Osteocyte (in vitro differentiated cells): ENCODE data around the gene ACTN1. TPM values are rescaled to one million over a fixed set of nuclear protein-coding genes. Genes with fewer than 3 reads are reported as not detected.

Source experiments
- DNase-seq: peaks from one replicate; pipeline ENCODE4 v3.0.0; 2021; ENCODE audit warnings: mixed read lengths; ENCODE audit not compliant: unreplicated experiment; ENCODE audit errors: extremely low spot score
- H3K27ac Mint-ChIP-seq: one replicate; pipeline ENCODE4 v1.8.0; 2021; ENCODE audit warnings: mild to moderate bottlenecking, mixed read lengths; ENCODE audit not compliant: unreplicated experiment
- H3K27me3 Mint-ChIP-seq: one replicate; pipeline ENCODE4 v1.8.0; 2021; ENCODE audit warnings: mixed read lengths; ENCODE audit not compliant: unreplicated experiment
- H3K36me3 Mint-ChIP-seq: one replicate; pipeline ENCODE4 v1.8.0; 2021; ENCODE audit warnings: mixed read lengths; ENCODE audit not compliant: unreplicated experiment
- H3K4me1 Mint-ChIP-seq: one replicate; pipeline ENCODE4 v1.8.0; 2021; ENCODE audit warnings: mixed read lengths; ENCODE audit not compliant: unreplicated experiment
- H3K4me3 Mint-ChIP-seq: one replicate; pipeline ENCODE4 v1.8.0; 2021; ENCODE audit warnings: mild to moderate bottlenecking, moderate library complexity, mixed read lengths; ENCODE audit not compliant: unreplicated experiment
- H3K9me3 Mint-ChIP-seq: one replicate; pipeline ENCODE4 v1.8.0; 2021; ENCODE audit warnings: mixed read lengths; ENCODE audit not compliant: unreplicated experiment
- CTCF ChIP-seq: fragments of 200-600 bp; sonication (generic); IDR thresholded peaks from 2 replicates; pipeline ENCODE4 v1.5.0; 2021; ENCODE audit warnings: antibody characterized with exemption, mild to moderate bottlenecking, moderate library complexity
- total RNA-seq: library from RNA; stranded (reverse); gene quantifications from 2 replicates; pipeline ENCODE4 v1.2.1, GENCODE V29; 2021

The ACTN1 gene
- total RNA-seq, 1 donor from 2014 or later: 380 TPM

- Mint-ChIP-seq H3K4me1 (peaks cover 87% of the 10 kb centered on the region), H3K27me3 (no peaks in the 10 kb centered on the region), H3K36me3 (peaks cover 29% of the 10 kb centered on the region), H3K27ac (peak overlapping the region; percentile 87), H3K4me3 (peak overlapping the region; percentile 41), H3K9me3 (no peaks in the 10 kb centered on the region)
- no peak for TF ChIP-seq CTCF
- no peak for DNase-seq
Measured at GRCh38 chr14:68970038-68970612, 9.0 kb downstream of the ACTN1 start.

- Mint-ChIP-seq H3K9me3 (no peaks in the 10 kb centered on the region), H3K36me3 (peaks cover 23% of the 10 kb centered on the region), H3K27me3 (no peaks in the 10 kb centered on the region), H3K4me3 (peak overlapping the region; percentile 41), H3K27ac (peak overlapping the region; percentile 87), H3K4me1 (peaks cover 87% of the 10 kb centered on the region)
- DNase-seq: no peak
- no peak for TF ChIP-seq CTCF
Measured at GRCh38 chr14:68969278-68970033, 9.6 kb downstream of the ACTN1 start.

GRCh38 chr14:68968721-68969120 lies 10.4 kb downstream of the ACTN1 start:
- no peak overlapping the region for H3K4me3 Mint-ChIP-seq
- no peak for DNase-seq
- no peaks in the 10 kb centered on the region for H3K27me3 Mint-ChIP-seq
- no peaks in the 10 kb centered on the region for H3K9me3 Mint-ChIP-seq
- peaks cover 88% of the 10 kb centered on the region for H3K4me1 Mint-ChIP-seq
- peak overlapping the region; percentile 87 for H3K27ac Mint-ChIP-seq
- no peak for TF ChIP-seq CTCF
- peaks cover 22% of the 10 kb centered on the region for H3K36me3 Mint-ChIP-seq

GRCh38 chr14:68968051-68968450 lies 11.1 kb downstream of the ACTN1 start:
- no peak for TF ChIP-seq CTCF
- no peaks in the 10 kb centered on the region for H3K27me3 Mint-ChIP-seq
- peak overlapping the region; percentile 87 for H3K27ac Mint-ChIP-seq
- no peak for DNase-seq
- peaks cover 20% of the 10 kb centered on the region for H3K36me3 Mint-ChIP-seq
- peaks cover 88% of the 10 kb centered on the region for H3K4me1 Mint-ChIP-seq
- H3K9me3 Mint-ChIP-seq: no peaks in the 10 kb centered on the region
- H3K4me3 Mint-ChIP-seq: no peak overlapping the region

GRCh38 chr14:68967459-68967940 lies 11.6 kb downstream of the ACTN1 start:
- Mint-ChIP-seq H3K4me3 (no peak overlapping the region), H3K27ac (peak overlapping the region; percentile 87), H3K36me3 (peaks cover 17% of the 10 kb centered on the region), H3K9me3 (no peaks in the 10 kb centered on the region), H3K27me3 (no peaks in the 10 kb centered on the region), H3K4me1 (peaks cover 88% of the 10 kb centered on the region)
- no peak for DNase-seq
- no peak for TF ChIP-seq CTCF
